Measurements from ENCODE around the gene IL12RB2.

- no peak for TF ChIP-seq YY1 (IDR thresholded peaks at IDR 0.05; ENCODE audit: low read depth)
- no peak for TF ChIP-seq NRF1 (IDR thresholded peaks at IDR 0.05; ENCODE audit: low read depth, low read length)
- TF ChIP-seq ELF1 (IDR thresholded peaks at IDR 0.05), result no peak
- 0 out of 2 replicates have a peak, but pooled peaks have one; percentile 8 for TF ChIP-seq TCF12 (IDR thresholded peaks at IDR 0.05)
- no peak for TF ChIP-seq TAF1 (IDR thresholded peaks at IDR 0.05; ENCODE audit: borderline replicate concordance, low read depth, low read length)
- TF ChIP-seq MXI1 (IDR thresholded peaks at IDR 0.05; ENCODE audit: low read depth, low read length), result no peak
Measured at GRCh38 chr1:67339623-67340343, 32.1 kb downstream of the IL12RB2 start.

Measured in SK-N-SH (cell line).